DND-41 (cell line): ENCODE results near the gene MAN2A2.
A peak's percentile ranks its signal among the peaks of the same experiment; 100 is the strongest.

Source experiments
- ATAC-seq: fragments of 200-7000 bp; cut with Tn5 transposase; 3 replicates; pipeline ENCODE4 v1.9.1; 2021; ENCODE audit warnings: low read depth; ENCODE audit not compliant: insufficient read depth
- DNase-seq: peaks from one replicate; pipeline ENCODE4 v3.0.0-alpha.2; 2020
- H2AFZ ChIP-seq: 2 replicates; pipeline ENCODE4 v1.6.0; 2012; ENCODE audit warnings: low read depth, low read length
- H3K27ac ChIP-seq: 2 replicates; pipeline ENCODE4 v1.5.1; 2012; ENCODE audit warnings: low read length, inconsistent platforms
- H3K27me3 ChIP-seq: fragments of 200-600 bp; sonication (generic); 2 replicates; pipeline ENCODE4 v1.6.0; 2012; ENCODE audit warnings: low read length, mild to moderate bottlenecking, inconsistent platforms; ENCODE audit not compliant: insufficient read depth, poor library complexity
- H3K36me3 ChIP-seq: 2 replicates; pipeline ENCODE4 v1.5.1; 2012; ENCODE audit warnings: low read length, inconsistent platforms; ENCODE audit not compliant: insufficient read depth
- H3K4me1 ChIP-seq: 2 replicates; pipeline ENCODE4 v1.5.1; 2012; ENCODE audit warnings: mild to moderate bottlenecking, low read length; ENCODE audit not compliant: insufficient read depth
- H3K4me2 ChIP-seq: 2 replicates; pipeline ENCODE4 v1.6.0; 2012; ENCODE audit warnings: mild to moderate bottlenecking, moderate library complexity, low read length, inconsistent platforms; ENCODE audit not compliant: insufficient read depth
- H3K4me3 ChIP-seq, 2 experiments: fragments of 200-600 bp in 1 of 2; shearing (Covaris generic) in 1 of 2; 2 replicates each; pipeline ENCODE4 v1.5.1; 2012 to 2016; ENCODE audit warnings: inconsistent platforms in 2 of 2, low read length in 2 of 2, mild to moderate bottlenecking in 2 of 2, low read depth in 1 of 2, moderate library complexity in 1 of 2
- H3K79me2 ChIP-seq: 2 replicates; pipeline ENCODE4 v1.6.0; 2012; ENCODE audit warnings: low read length, inconsistent platforms; ENCODE audit not compliant: insufficient read depth
- H3K9ac ChIP-seq: 2 replicates; pipeline ENCODE4 v1.6.0; 2012; ENCODE audit warnings: low read depth, mild to moderate bottlenecking, inconsistent platforms, low read length, moderate library complexity
- H3K9me3 ChIP-seq: 2 replicates; pipeline ENCODE4 v1.5.1; 2012; ENCODE audit warnings: low read length, moderate library complexity, mild to moderate bottlenecking, inconsistent platforms; ENCODE audit not compliant: insufficient read depth, severe bottlenecking
- H4K20me1 ChIP-seq: 2 replicates; pipeline ENCODE4 v1.6.0; 2012; ENCODE audit warnings: low read length; ENCODE audit not compliant: insufficient read depth
- CTCF ChIP-seq: IDR thresholded peaks from 2 replicates; pipeline ENCODE4 v1.5.1; 2012; ENCODE audit warnings: borderline replicate concordance, low read length, moderate library complexity, mild to moderate bottlenecking; ENCODE audit not compliant: poor library complexity, severe bottlenecking; ENCODE audit errors: extremely low read depth
- EZH2 ChIP-seq: IDR thresholded peaks from 3 replicates; pipeline ENCODE4 v1.6.1; 2012; ENCODE audit warnings: borderline replicate concordance, low read depth, mild to moderate bottlenecking, moderate library complexity, low read length, inconsistent platforms; ENCODE audit not compliant: severe bottlenecking

Gene MAN2A2

GRCh38 chr15:90930861-90931574 is 27.9 kb downstream of the MAN2A2 start:
- Histone ChIP-seq H3K4me3 (peak overlapping the region; percentile 44 to 78; a peak in 3 of 4 replicates), H3K9me3 (no peaks in the 10 kb centered on the region), H3K4me2 (peak overlapping the region; percentile 82), H4K20me1 (no peaks in the 10 kb centered on the region), H3K79me2 (peaks cover 32% of the 10 kb centered on the region), H2AFZ (peak overlapping the region; percentile 73), H3K9ac (peak overlapping the region; percentile 68), H3K27ac (peak overlapping the region; percentile 83), H3K27me3 (no peaks in the 10 kb centered on the region), H3K4me1 (peaks cover 57% of the 10 kb centered on the region), H3K36me3 (peaks cover under 1% of the 10 kb centered on the region; the same call in 1 of the 2 replicates)
- no peak for TF ChIP-seq CTCF
- TF ChIP-seq EZH2, result no peak
- DNase-seq (no peak), ATAC-seq (no peak)

- ATAC-seq, result no peak
- peaks cover 61% of the 10 kb centered on the region for H3K4me1 ChIP-seq
- H3K27me3 ChIP-seq, result no peaks in the 10 kb centered on the region
- H3K4me2 ChIP-seq, result peak overlapping the region; percentile 82
- H3K79me2 ChIP-seq, result peaks cover 36% of the 10 kb centered on the region
- H3K9me3 ChIP-seq, result no peaks in the 10 kb centered on the region
- H3K4me3 ChIP-seq, result peak overlapping the region in 1 of 2 experiments; percentile 78; a peak in 3 of 4 replicates
- H4K20me1 ChIP-seq, result no peaks in the 10 kb centered on the region
- no peak for DNase-seq
- H3K36me3 ChIP-seq, result peaks cover 5% of the 10 kb centered on the region; the same call in 1 of the 2 replicates
- H2AFZ ChIP-seq, result peak overlapping the region; percentile 9; the same call in 1 of the 2 replicates
- H3K27ac ChIP-seq, result peak overlapping the region; percentile 83
- peak overlapping the region; percentile 68 for H3K9ac ChIP-seq
- TF ChIP-seq CTCF, result no peak
- no peak for TF ChIP-seq EZH2
Measured at GRCh38 chr15:90931575-90931827, 28.4 kb downstream of the MAN2A2 start.

- Histone ChIP-seq H3K9ac (peak within 1 kb of the TSS; percentile 68), H3K27ac (peak within 1 kb of the TSS; percentile 83), H3K79me2 (peaks cover 40% of the 10 kb centered on the region), H3K36me3 (peaks cover 10% of the 10 kb centered on the region; the same call in 1 of the 2 replicates), H3K4me2 (peak within 1 kb of the TSS; percentile 82), H3K4me3 (peak within 1 kb of the TSS; percentile 36 to 78; a peak in 3 of 4 replicates), H2AFZ (peak within 1 kb of the TSS; percentile 80), H3K9me3 (no peaks in the 10 kb centered on the region), H3K27me3 (no peaks in the 10 kb centered on the region), H3K4me1 (peaks cover 67% of the 10 kb centered on the region), H4K20me1 (no peaks in the 10 kb centered on the region)
- ATAC-seq (peak; percentile 58), DNase-seq (peak; percentile 84)
- TF ChIP-seq CTCF (peak; percentile 87), EZH2 (no peak)
Measured at GRCh38 chr15:90931828-90932659, 28.9 kb downstream of the MAN2A2 start, which contains the start of gene HDDC3. TSS of gene HDDC3 (minus strand) at chr15:90932549. CDS start at chr15:90932540, 9 bp downstream.
